Forelimb muscle (tissue), 1 donor: ENCODE data around the gene RMND5B. TPM values are rescaled to one million over a fixed set of nuclear protein-coding genes. Genes with fewer than 3 reads are reported as not detected.
"Not testable (repeated sequence)": the region's sequence is repeated elsewhere in the genome, so short reads cannot be mapped to it uniquely, and the experiment has no call there.

Source experiments
- DNase-seq: peaks from one replicate; pipeline ENCODE4 v3.0.0-alpha.2; 2013; ENCODE audit warnings: low read depth
- polyA plus RNA-seq: library from polyadenylated mRNA; unstranded; fragments of 120-200 nt; gene quantifications from one replicate; pipeline ENCODE4 v1.2.1, GENCODE V29; 2013; ENCODE audit not compliant: insufficient read length

RMND5B gene
- polyA plus RNA-seq, 1 donor: 32.9 TPM

- no peak for DNase-seq
Measured at GRCh38 chr5:178170455-178170854, 39.6 kb downstream of the RMND5B start.

- DNase-seq: no peak
Measured at GRCh38 chr5:178174456-178174855, 43.6 kb downstream of the RMND5B start.

GRCh38 chr5:178176791-178177190 is 46.0 kb downstream of the RMND5B start:
- DNase-seq: no peak

- no peak for DNase-seq
Measured at GRCh38 chr5:178177569-178177968, 46.8 kb downstream of the RMND5B start.

GRCh38 chr5:178180141-178180863 is 49.5 kb downstream of the RMND5B start:
- DNase-seq: no peak

GRCh38 chr5:178182158-178182876 is 51.5 kb downstream of the RMND5B start:
- no peak for DNase-seq

GRCh38 chr5:178186427-178186826 is 55.6 kb downstream of the RMND5B start:
- no peak for DNase-seq

GRCh38 chr5:178187014-178187413 is 56.2 kb downstream of the RMND5B start, which contains the start of gene GMCL2:
Gene GMCL2, minus strand, starts transcription at chr5:178187371. Its CDS starts 72 bp downstream, at chr5:178187299.
- DNase-seq: no peak

- no peak for DNase-seq
Measured at GRCh38 chr5:178189433-178189832, 58.6 kb downstream of the RMND5B start.

GRCh38 chr5:178191661-178192060 is 60.8 kb downstream of the RMND5B start:
- DNase-seq: no peak

GRCh38 chr5:178192244-178192643 is 61.4 kb downstream of the RMND5B start:
- DNase-seq: no peak

- DNase-seq: no peak
Measured at GRCh38 chr5:178192787-178193186, 62.0 kb downstream of the RMND5B start.

- no peak for DNase-seq
Measured at GRCh38 chr5:178193251-178193809, 62.5 kb downstream of the RMND5B start.

- no peak for DNase-seq
Measured at GRCh38 chr5:178194026-178194425, 63.2 kb downstream of the RMND5B start.

GRCh38 chr5:178196281-178196812 is 65.5 kb downstream of the RMND5B start:
- DNase-seq: no peak

GRCh38 chr5:178196986-178197385 is 66.2 kb downstream of the RMND5B start:
- DNase-seq: no peak

GRCh38 chr5:178198151-178198550 is 67.3 kb downstream of the RMND5B start:
- DNase-seq: not testable (repeated sequence)

GRCh38 chr5:178198706-178199105 is 67.9 kb downstream of the RMND5B start:
- no peak for DNase-seq

- DNase-seq: no peak
Measured at GRCh38 chr5:178199581-178200434, 69.0 kb downstream of the RMND5B start.
